IMR-90 (cell line): ENCODE measurements around the gene CATSPERB. TPM values are rescaled to one million over a fixed set of nuclear protein-coding genes. Genes with fewer than 3 reads are reported as not detected.

Source experiments
- ATAC-seq: fragments of 200-7000 bp; cut with Tn5 transposase; 2 replicates; pipeline ENCODE4 v1.9.1; 2020; ENCODE audit warnings: low read depth, mild to moderate bottlenecking, moderate library complexity
- BruUV-seq: library from RNA; stranded (reverse); fragments of 400-500 nt; replicated peaks from 2 replicates; lab custom pipeline; 2021; lab: Mats Ljungman, UMichigan
- CTCF ChIA-PET: fragments of 300-600 bp; formaldehyde crosslinking; extraction: SDS; loops from one replicate; lab custom pipeline; 2021; ENCODE audit warnings: antibody characterized with exemption; lab: Yijun Ruan, JAX
- POLR2A ChIA-PET: fragments of 300-600 bp; sonication (Branson Sonifier 250); formaldehyde crosslinking; loops from one replicate; lab custom pipeline; 2022; ENCODE audit warnings: antibody characterized with exemption; ENCODE audit not compliant: unreplicated experiment; lab: Charles Lee
- DNase-seq: peaks from one replicate; pipeline ENCODE4 v3.0.0; 2013
- H2AFZ ChIP-seq: replicated peaks from 2 replicates; pipeline ENCODE3; 2013; ENCODE audit warnings: low read length, mild to moderate bottlenecking; ENCODE audit not compliant: poor library complexity
- H2AK5ac ChIP-seq: 2 replicates; pipeline ENCODE4 v1.6.1; 2013; ENCODE audit warnings: low read depth, low read length, inconsistent platforms
- H2AK9ac ChIP-seq: replicated peaks from 2 replicates; pipeline ENCODE3; 2013; ENCODE audit warnings: mild to moderate bottlenecking, low read depth, low read length, moderate library complexity; ENCODE audit not compliant: poor library complexity
- H2BK120ac ChIP-seq: 2 replicates; pipeline ENCODE4 v1.6.1; 2013; ENCODE audit warnings: low read depth, low read length, inconsistent platforms
- H2BK15ac ChIP-seq: 3 replicates; pipeline ENCODE4 v1.6.1; 2013; ENCODE audit warnings: low read depth, low read length, inconsistent platforms
- H2BK20ac ChIP-seq: 2 replicates; pipeline ENCODE4 v1.6.1; 2013; ENCODE audit warnings: low read depth, mild to moderate bottlenecking, inconsistent platforms, low read length, moderate library complexity
- H2BK5ac ChIP-seq: 2 replicates; pipeline ENCODE4 v1.6.1; 2013; ENCODE audit warnings: mild to moderate bottlenecking, low read depth, low read length, inconsistent platforms; ENCODE audit not compliant: poor library complexity, severe bottlenecking
- H3K14ac ChIP-seq: replicated peaks from 2 replicates; pipeline ENCODE4 v1.6.1; 2013; ENCODE audit warnings: low read depth, low read length, inconsistent platforms
- H3K18ac ChIP-seq: 2 replicates; pipeline ENCODE4 v1.6.1; 2013; ENCODE audit warnings: low read depth, low read length, control low read depth
- H3K23ac ChIP-seq: 2 replicates; pipeline ENCODE4 v1.6.1; 2013; ENCODE audit warnings: low read depth, low read length, inconsistent platforms
- H3K27ac ChIP-seq: 2 replicates; pipeline ENCODE4 v1.5.1; 2013; ENCODE audit warnings: mild to moderate bottlenecking, control low read depth, low read length; ENCODE audit not compliant: insufficient read depth
- H3K27me3 ChIP-seq: 2 replicates; pipeline ENCODE4 v1.6.1; 2013; ENCODE audit warnings: low read length; ENCODE audit not compliant: control insufficient read depth, insufficient read depth
- H3K36me3 ChIP-seq: 2 replicates; pipeline ENCODE4 v1.6.1; 2013; ENCODE audit warnings: low read length, mixed read lengths; ENCODE audit not compliant: control insufficient read depth, insufficient read depth
- H3K4ac ChIP-seq: 2 replicates; pipeline ENCODE4 v1.6.1; 2013; ENCODE audit warnings: low read depth, low read length, inconsistent platforms
- H3K4me1 ChIP-seq: 2 replicates; pipeline ENCODE4 v1.6.1; 2013; ENCODE audit warnings: low read length, mixed read lengths; ENCODE audit not compliant: control insufficient read depth, insufficient read depth
- H3K4me2 ChIP-seq: 2 replicates; pipeline ENCODE4 v1.6.1; 2013; ENCODE audit warnings: low read depth, mild to moderate bottlenecking, control low read depth, low read length, moderate library complexity
- H3K4me3 ChIP-seq: 2 replicates; pipeline ENCODE4 v1.5.1; 2013; ENCODE audit warnings: low read depth, mild to moderate bottlenecking, control low read depth, low read length, moderate library complexity; ENCODE audit not compliant: insufficient read depth
- H3K56ac ChIP-seq: 2 replicates; pipeline ENCODE4 v1.6.1; 2013; ENCODE audit warnings: low read length, inconsistent platforms; ENCODE audit not compliant: insufficient read depth; ENCODE audit errors: extremely low read depth
- H3K79me1 ChIP-seq, 2 experiments: 2 replicates each; pipeline ENCODE4 v1.6.1; 2013; ENCODE audit warnings: low read length in 2 of 2, inconsistent platforms in 1 of 2, low read depth in 1 of 2
- H3K9ac ChIP-seq: 2 replicates; pipeline ENCODE4 v1.6.1; 2013; ENCODE audit warnings: low read depth, low read length, control low read depth
- H3K9me1 ChIP-seq: 2 replicates; pipeline ENCODE4 v1.6.1; 2013; ENCODE audit warnings: low read length, inconsistent platforms; ENCODE audit not compliant: insufficient read depth
- H3K9me3 ChIP-seq: 2 replicates; pipeline ENCODE4 v1.6.1; 2013; ENCODE audit warnings: low read length; ENCODE audit not compliant: control insufficient read depth, insufficient read depth
- H4K20me1 ChIP-seq: 2 replicates; pipeline ENCODE4 v1.6.1; 2013; ENCODE audit warnings: low read length, inconsistent platforms; ENCODE audit not compliant: insufficient read depth
- H4K5ac ChIP-seq: 2 replicates; pipeline ENCODE4 v1.6.1; 2013; ENCODE audit warnings: mild to moderate bottlenecking, low read depth, low read length, control low read depth
- H4K8ac ChIP-seq, 2 experiments: 2 replicates each; pipeline ENCODE4 v1.6.1; 2013; ENCODE audit warnings: low read depth in 2 of 2, low read length in 2 of 2, control low read depth in 1 of 2, inconsistent platforms in 1 of 2
- H4K91ac ChIP-seq: 2 replicates; pipeline ENCODE4 v1.6.1; 2013; ENCODE audit warnings: low read depth, low read length, inconsistent platforms; ENCODE audit not compliant: insufficient read depth
- CEBPB ChIP-seq: IDR thresholded peaks from 2 replicates; pipeline ENCODE4 v1.6.1; 2012; ENCODE audit warnings: low read depth, low read length, improper control_type of control experiment
- CHD1 ChIP-seq: IDR thresholded peaks from 2 replicates; pipeline ENCODE4 v1.6.1; 2012; ENCODE audit warnings: low read depth, low read length, improper control_type of control experiment
- MAFK ChIP-seq: IDR thresholded peaks from 2 replicates; pipeline ENCODE4 v1.6.1; 2012; ENCODE audit warnings: low read depth, low read length, improper control_type of control experiment
- MAZ ChIP-seq: IDR thresholded peaks from 2 replicates; pipeline ENCODE4 v1.6.1; 2012; ENCODE audit warnings: low read depth, mild to moderate bottlenecking, low read length, improper control_type of control experiment, moderate library complexity, borderline replicate concordance
- MXI1 ChIP-seq: IDR thresholded peaks from 2 replicates; pipeline ENCODE4 v1.6.1; 2012; ENCODE audit warnings: low read depth, mild to moderate bottlenecking, low read length, moderate library complexity, borderline replicate concordance
- POLR2A ChIP-seq: IDR thresholded peaks from 2 replicates; pipeline ENCODE4 v1.6.1; 2012; ENCODE audit warnings: mild to moderate bottlenecking, low read depth, low read length
- RAD21 ChIP-seq: IDR thresholded peaks from 2 replicates; pipeline ENCODE4 v1.6.1; 2012; ENCODE audit warnings: low read length, improper control_type of control experiment
- RFX5 ChIP-seq: IDR thresholded peaks from 2 replicates; pipeline ENCODE4 v1.8.0; 2012; ENCODE audit warnings: low read depth, mild to moderate bottlenecking, low read length, moderate library complexity
- SMC3 ChIP-seq: fragments of 150-350 bp; IDR thresholded peaks from 2 replicates; pipeline ENCODE4 v1.6.1; 2016; ENCODE audit warnings: low read depth, mild to moderate bottlenecking, antibody characterized with exemption, low read length, moderate library complexity
- WGBS, 2 experiments: methylation state at CpG; one replicate each; pipeline versions ENCODE4 v1.1.5 to v1.1.7; 2013; ENCODE audit warnings: missing lambda C conversion rate in 2 of 2; ENCODE audit not compliant: insufficient read length in 1 of 2; ENCODE audit errors: extremely low coverage in 2 of 2; 5-methylcytosine and 5-hydroxymethylcytosine counted together
- dilution Hi-C: fragments of 300-500 bp; cut with HindIII; formaldehyde crosslinking; loops from one replicate; pipeline ENCODE4 v1.14.3; 2018; ENCODE audit warnings: low sequenced_read_pairs; ENCODE audit not compliant: unreplicated experiment
- in situ Hi-C: fragments of 300-500 bp; cut with MboI; formaldehyde crosslinking; loops from 3 replicates; pipeline ENCODE4 v1.14.3; 2019; ENCODE audit warnings: low sequenced_read_pairs, inconsistent platforms, mixed read lengths
- intact Hi-C: fragments of 100-400 bp; cut with micrococcal nuclease; formaldehyde crosslinking; loops from 2 replicates; pipeline ENCODE4 v1.10.0; 2022
- polyA plus RNA-seq, 3 experiments: library from polyadenylated mRNA; depleted of rRNA; stranded (reverse); fragments of >200 nt; gene quantifications; 2 replicates each; pipeline ENCODE4 v1.2.3, GENCODE V29; 2012; ENCODE audit warnings: low replicate concordance in 1 of 3
- total RNA-seq: library from RNA; depleted of rRNA; stranded (reverse); fragments of >200 nt; gene quantifications from 2 replicates; pipeline ENCODE4 v1.2.3, GENCODE V29; 2012
- TF ChIP-seq, protein P1 (sequence below): fragments of 150-350 bp; IDR thresholded peaks from 2 replicates; pipeline ENCODE4 v1.6.1; 2016; ENCODE audit warnings: low read depth, mild to moderate bottlenecking, low read length, moderate library complexity, borderline replicate concordance
- TF ChIP-seq, protein P2 (sequence below): conservative IDR thresholded peaks from 2 replicates; pipeline ENCODE4 v1.5.1; 2012; ENCODE audit warnings: mild to moderate bottlenecking, low read depth, low read length, improper control_type of control experiment

The CATSPERB gene
- total and polyA plus RNA-seq, 2 of the 4 experiments (the other 2 are of a cell fraction) = not detected

GRCh38 chr14:91737619-91738018, 5.7 kb upstream of the CATSPERB start:
- Histone ChIP-seq H3K4me1 (no peaks in the 10 kb centered on the region), H3K9me3 (no peaks in the 10 kb centered on the region), H3K18ac (no peak overlapping the region), H2BK20ac (no peak overlapping the region), H3K4me2 (no peak overlapping the region), H3K27me3 (no peaks in the 10 kb centered on the region), H4K8ac (no peak overlapping the region), H2AK5ac (no peak overlapping the region), H3K79me1 (no peaks in the 10 kb centered on the region), H4K20me1 (no peaks in the 10 kb centered on the region), H2BK120ac (no peak overlapping the region), H4K91ac (no peak overlapping the region), H2BK5ac (no peak overlapping the region), H3K56ac (no peak overlapping the region), H3K23ac (no peak overlapping the region), H2AK9ac (no peak overlapping the region), H3K9me1 (no peaks in the 10 kb centered on the region), H3K14ac (no peak overlapping the region), H4K5ac (no peak overlapping the region), H3K4ac (no peak overlapping the region), H3K27ac (no peak overlapping the region), H3K9ac (no peak overlapping the region), H3K36me3 (no peaks in the 10 kb centered on the region), H2BK15ac (no peak overlapping the region), H2AFZ (no peak overlapping the region), H3K4me3 (no peak overlapping the region)
- ChIA-PET POLR2A (no interaction called here), CTCF (no interaction called here)
- no CpG with 5 or more reads among the region's 5 CpGs for WGBS, 2 experiments
- DNase-seq (no peak), ATAC-seq (no peak)
- BruUV-seq = no TSS peak
- TF ChIP-seq, protein P1, sequence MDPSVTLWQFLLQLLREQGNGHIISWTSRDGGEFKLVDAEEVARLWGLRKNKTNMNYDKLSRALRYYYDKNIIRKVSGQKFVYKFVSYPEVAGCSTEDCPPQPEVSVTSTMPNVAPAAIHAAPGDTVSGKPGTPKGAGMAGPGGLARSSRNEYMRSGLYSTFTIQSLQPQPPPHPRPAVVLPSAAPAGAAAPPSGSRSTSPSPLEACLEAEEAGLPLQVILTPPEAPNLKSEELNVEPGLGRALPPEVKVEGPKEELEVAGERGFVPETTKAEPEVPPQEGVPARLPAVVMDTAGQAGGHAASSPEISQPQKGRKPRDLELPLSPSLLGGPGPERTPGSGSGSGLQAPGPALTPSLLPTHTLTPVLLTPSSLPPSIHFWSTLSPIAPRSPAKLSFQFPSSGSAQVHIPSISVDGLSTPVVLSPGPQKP = no peak
- TF ChIP-seq SMC3 (no peak), RAD21 (no peak), MAZ (no peak), POLR2A (no peak), MXI1 (no peak), CHD1 (no peak), RFX5 (no peak), CEBPB (no peak), MAFK (no peak)
- TF ChIP-seq, protein P2, sequence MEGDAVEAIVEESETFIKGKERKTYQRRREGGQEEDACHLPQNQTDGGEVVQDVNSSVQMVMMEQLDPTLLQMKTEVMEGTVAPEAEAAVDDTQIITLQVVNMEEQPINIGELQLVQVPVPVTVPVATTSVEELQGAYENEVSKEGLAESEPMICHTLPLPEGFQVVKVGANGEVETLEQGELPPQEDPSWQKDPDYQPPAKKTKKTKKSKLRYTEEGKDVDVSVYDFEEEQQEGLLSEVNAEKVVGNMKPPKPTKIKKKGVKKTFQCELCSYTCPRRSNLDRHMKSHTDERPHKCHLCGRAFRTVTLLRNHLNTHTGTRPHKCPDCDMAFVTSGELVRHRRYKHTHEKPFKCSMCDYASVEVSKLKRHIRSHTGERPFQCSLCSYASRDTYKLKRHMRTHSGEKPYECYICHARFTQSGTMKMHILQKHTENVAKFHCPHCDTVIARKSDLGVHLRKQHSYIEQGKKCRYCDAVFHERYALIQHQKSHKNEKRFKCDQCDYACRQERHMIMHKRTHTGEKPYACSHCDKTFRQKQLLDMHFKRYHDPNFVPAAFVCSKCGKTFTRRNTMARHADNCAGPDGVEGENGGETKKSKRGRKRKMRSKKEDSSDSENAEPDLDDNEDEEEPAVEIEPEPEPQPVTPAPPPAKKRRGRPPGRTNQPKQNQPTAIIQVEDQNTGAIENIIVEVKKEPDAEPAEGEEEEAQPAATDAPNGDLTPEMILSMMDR = no peak
- intact Hi-C loops = no loop called here
- dilution Hi-C loops = no loop called here
- in situ Hi-C loops = no loop called here
